K562 treated with DMSO at 1 percent for 12 hours (cell line): ENCODE results near the gene PUS7L. TPM values are rescaled to one million over a fixed set of nuclear protein-coding genes. Genes with fewer than 3 reads are reported as not detected.

Source experiments
- total RNA-seq: library from RNA; unstranded; fragments of 300-600 nt; gene quantifications from 2 replicates; pipeline ENCODE4 v1.2.3, GENCODE V29; 2022; ENCODE audit not compliant: insufficient read depth

Gene PUS7L
- 2.4 and 4.2 TPM in 2 replicates for total RNA-seq

GRCh38 chr12:43758728-43759563 is at the start of gene PUS7L, which contains the start of gene IRAK4:
Gene PUS7L (minus strand): TSS chr12:43758790. CDS start chr12:43755245, 3,545 bp downstream.
Gene IRAK4 (plus strand): TSS chr12:43758951. CDS start chr12:43768112, 9,161 bp downstream.

GRCh38 chr12:43805860-43806736 is 47.5 kb upstream of the PUS7L start, which contains the start of gene TWF1:
Gene TWF1 (minus strand): TSS chr12:43806317. CDS start chr12:43806245, 72 bp downstream.

Other genes with a start within 250 kb of the PUS7L start
- gene ADAMTS20, start 206.6 kb downstream of the PUS7L start, total RNA-seq, result 0.23 TPM in 1 of 2 replicates, not detected in the other
- 5.5 and 18.1 TPM in 2 replicates for gene IRAK4, start 161 bp upstream of the PUS7L start, total RNA-seq
- 6.1 and 17.6 TPM in 2 replicates for gene TWF1, start 47.5 kb upstream of the PUS7L start, total RNA-seq
- 2.2 TPM in 1 of 2 replicates, not detected in the other for gene TMEM117, start 77.3 kb upstream of the PUS7L start, total RNA-seq